A549 (cell line): Measurements from ENCODE around the gene AQP12B.

Source experiments
- CBX8 ChIP-seq: fragments of 200-600 bp; sonication (generic); IDR thresholded peaks from 2 replicates; pipeline ENCODE4 v1.6.1; 2016
- EHMT2 ChIP-seq: fragments of 200-600 bp; sonication (generic); IDR thresholded peaks from 2 replicates; pipeline ENCODE4 v1.6.1; 2016; ENCODE audit warnings: antibody characterized with exemption, low read depth, mild to moderate bottlenecking, moderate library complexity
- ESRRA ChIP-seq: fragments of 150-350 bp; IDR thresholded peaks from 2 replicates; pipeline ENCODE4 v1.6.1; 2014; ENCODE audit warnings: mild to moderate bottlenecking, low read length, borderline replicate concordance
- MYC ChIP-seq: IDR thresholded peaks from 2 replicates; pipeline ENCODE4 v1.6.1; 2012; ENCODE audit warnings: mild to moderate bottlenecking, inconsistent platforms, low read length, improper control_type of control experiment, borderline replicate concordance
- NPAS2 ChIP-seq: fragments of 250-450 bp; sonication (Bioruptor Pico); IDR thresholded peaks from 2 replicates; pipeline ENCODE4 v1.8.0; 2022; ENCODE audit warnings: mild to moderate bottlenecking, moderate library complexity, borderline replicate concordance
- POLR2A ChIP-seq: IDR thresholded peaks from 2 replicates; pipeline ENCODE4 v1.6.1; 2012; ENCODE audit warnings: mild to moderate bottlenecking, low read length
- RFX5 ChIP-seq: fragments of 450-650 bp; IDR thresholded peaks from 2 replicates; pipeline ENCODE4 v1.7.1; 2014; ENCODE audit warnings: antibody characterized with exemption, mild to moderate bottlenecking, moderate library complexity
- TF ChIP-seq, protein P1 (sequence below): fragments of >200 bp; sonication (Bioruptor Twin); formaldehyde crosslinking; IDR thresholded peaks from 3 replicates; pipeline ENCODE4 v1.5.1; 2016
- TF ChIP-seq, protein P2 (sequence below): fragments of 200-600 bp; sonication (generic); IDR thresholded peaks from 2 replicates; pipeline ENCODE4 v1.6.1; 2016; ENCODE audit warnings: antibody characterized with exemption, mild to moderate bottlenecking, moderate library complexity
- TF ChIP-seq, protein P3 (sequence below): IDR thresholded peaks from 2 replicates; pipeline ENCODE4 v1.6.1; 2012
- TF ChIP-seq, protein P4 (sequence below): IDR thresholded peaks from 2 replicates; pipeline ENCODE4 v1.6.1; 2012; ENCODE audit warnings: low read depth, borderline replicate concordance
- TF ChIP-seq, protein P5 (sequence below): fragments of 450-650 bp; IDR thresholded peaks from 2 replicates; pipeline ENCODE4 v1.6.1; 2014; ENCODE audit warnings: antibody characterized with exemption

DNA sequence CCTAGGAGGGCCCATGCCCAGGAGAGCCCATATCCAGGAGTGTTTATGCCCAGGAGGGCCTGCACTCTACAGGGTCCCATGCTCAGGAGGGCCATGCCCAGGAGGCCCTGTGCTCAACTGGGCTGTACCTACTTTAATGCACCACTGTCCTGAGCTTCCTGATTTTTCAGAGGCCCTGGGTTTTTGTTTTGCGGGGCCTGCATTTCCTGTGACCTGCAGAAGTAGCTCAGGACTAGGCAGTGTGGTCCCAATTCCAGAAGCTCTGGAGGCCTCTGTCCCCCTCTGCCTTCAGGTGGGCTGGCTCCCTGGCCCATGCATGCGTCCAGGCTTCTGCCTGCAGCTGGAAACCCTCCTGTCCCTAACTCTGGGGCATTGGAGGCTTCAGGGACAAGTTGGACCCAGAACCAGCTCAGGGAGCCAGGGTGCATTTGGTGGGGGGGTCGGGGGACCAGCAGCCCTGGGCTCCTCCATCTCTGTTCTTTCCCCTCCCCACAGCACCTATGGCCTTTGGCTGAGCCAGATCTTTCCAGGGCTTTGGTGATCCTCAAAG is 46.6 kb downstream of the AQP12B start:
- TF ChIP-seq, protein P1, sequence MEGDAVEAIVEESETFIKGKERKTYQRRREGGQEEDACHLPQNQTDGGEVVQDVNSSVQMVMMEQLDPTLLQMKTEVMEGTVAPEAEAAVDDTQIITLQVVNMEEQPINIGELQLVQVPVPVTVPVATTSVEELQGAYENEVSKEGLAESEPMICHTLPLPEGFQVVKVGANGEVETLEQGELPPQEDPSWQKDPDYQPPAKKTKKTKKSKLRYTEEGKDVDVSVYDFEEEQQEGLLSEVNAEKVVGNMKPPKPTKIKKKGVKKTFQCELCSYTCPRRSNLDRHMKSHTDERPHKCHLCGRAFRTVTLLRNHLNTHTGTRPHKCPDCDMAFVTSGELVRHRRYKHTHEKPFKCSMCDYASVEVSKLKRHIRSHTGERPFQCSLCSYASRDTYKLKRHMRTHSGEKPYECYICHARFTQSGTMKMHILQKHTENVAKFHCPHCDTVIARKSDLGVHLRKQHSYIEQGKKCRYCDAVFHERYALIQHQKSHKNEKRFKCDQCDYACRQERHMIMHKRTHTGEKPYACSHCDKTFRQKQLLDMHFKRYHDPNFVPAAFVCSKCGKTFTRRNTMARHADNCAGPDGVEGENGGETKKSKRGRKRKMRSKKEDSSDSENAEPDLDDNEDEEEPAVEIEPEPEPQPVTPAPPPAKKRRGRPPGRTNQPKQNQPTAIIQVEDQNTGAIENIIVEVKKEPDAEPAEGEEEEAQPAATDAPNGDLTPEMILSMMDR, result no peak
- TF ChIP-seq, protein P2, sequence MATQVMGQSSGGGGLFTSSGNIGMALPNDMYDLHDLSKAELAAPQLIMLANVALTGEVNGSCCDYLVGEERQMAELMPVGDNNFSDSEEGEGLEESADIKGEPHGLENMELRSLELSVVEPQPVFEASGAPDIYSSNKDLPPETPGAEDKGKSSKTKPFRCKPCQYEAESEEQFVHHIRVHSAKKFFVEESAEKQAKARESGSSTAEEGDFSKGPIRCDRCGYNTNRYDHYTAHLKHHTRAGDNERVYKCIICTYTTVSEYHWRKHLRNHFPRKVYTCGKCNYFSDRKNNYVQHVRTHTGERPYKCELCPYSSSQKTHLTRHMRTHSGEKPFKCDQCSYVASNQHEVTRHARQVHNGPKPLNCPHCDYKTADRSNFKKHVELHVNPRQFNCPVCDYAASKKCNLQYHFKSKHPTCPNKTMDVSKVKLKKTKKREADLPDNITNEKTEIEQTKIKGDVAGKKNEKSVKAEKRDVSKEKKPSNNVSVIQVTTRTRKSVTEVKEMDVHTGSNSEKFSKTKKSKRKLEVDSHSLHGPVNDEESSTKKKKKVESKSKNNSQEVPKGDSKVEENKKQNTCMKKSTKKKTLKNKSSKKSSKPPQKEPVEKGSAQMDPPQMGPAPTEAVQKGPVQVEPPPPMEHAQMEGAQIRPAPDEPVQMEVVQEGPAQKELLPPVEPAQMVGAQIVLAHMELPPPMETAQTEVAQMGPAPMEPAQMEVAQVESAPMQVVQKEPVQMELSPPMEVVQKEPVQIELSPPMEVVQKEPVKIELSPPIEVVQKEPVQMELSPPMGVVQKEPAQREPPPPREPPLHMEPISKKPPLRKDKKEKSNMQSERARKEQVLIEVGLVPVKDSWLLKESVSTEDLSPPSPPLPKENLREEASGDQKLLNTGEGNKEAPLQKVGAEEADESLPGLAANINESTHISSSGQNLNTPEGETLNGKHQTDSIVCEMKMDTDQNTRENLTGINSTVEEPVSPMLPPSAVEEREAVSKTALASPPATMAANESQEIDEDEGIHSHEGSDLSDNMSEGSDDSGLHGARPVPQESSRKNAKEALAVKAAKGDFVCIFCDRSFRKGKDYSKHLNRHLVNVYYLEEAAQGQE, result no peak
- TF ChIP-seq POLR2A (no peak), MYC (no peak), ESRRA (no peak), NPAS2 (CRISPR knock-in tag) (no peak), CBX8 (no peak), EHMT2 (no peak), RFX5 (no peak)
- TF ChIP-seq, protein P3, sequence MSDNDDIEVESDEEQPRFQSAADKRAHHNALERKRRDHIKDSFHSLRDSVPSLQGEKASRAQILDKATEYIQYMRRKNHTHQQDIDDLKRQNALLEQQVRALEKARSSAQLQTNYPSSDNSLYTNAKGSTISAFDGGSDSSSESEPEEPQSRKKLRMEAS, result no peak
- TF ChIP-seq, protein P4, sequence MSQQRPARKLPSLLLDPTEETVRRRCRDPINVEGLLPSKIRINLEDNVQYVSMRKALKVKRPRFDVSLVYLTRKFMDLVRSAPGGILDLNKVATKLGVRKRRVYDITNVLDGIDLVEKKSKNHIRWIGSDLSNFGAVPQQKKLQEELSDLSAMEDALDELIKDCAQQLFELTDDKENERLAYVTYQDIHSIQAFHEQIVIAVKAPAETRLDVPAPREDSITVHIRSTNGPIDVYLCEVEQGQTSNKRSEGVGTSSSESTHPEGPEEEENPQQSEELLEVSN, result no peak
- TF ChIP-seq, protein P5, sequence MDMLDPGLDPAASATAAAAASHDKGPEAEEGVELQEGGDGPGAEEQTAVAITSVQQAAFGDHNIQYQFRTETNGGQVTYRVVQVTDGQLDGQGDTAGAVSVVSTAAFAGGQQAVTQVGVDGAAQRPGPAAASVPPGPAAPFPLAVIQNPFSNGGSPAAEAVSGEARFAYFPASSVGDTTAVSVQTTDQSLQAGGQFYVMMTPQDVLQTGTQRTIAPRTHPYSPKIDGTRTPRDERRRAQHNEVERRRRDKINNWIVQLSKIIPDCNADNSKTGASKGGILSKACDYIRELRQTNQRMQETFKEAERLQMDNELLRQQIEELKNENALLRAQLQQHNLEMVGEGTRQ, result no peak
